IMR-90 (cell line): ENCODE data around the gene LCAT. TPM values are rescaled to one million over a fixed set of nuclear protein-coding genes. Genes with fewer than 3 reads are reported as not detected.

Experiments
- ATAC-seq: fragments of 200-7000 bp; cut with Tn5 transposase; 2 replicates; pipeline ENCODE4 v1.9.1; 2020; ENCODE audit warnings: low read depth, mild to moderate bottlenecking, moderate library complexity
- BruUV-seq: library from RNA; stranded (reverse); fragments of 400-500 nt; replicated peaks from 2 replicates; lab custom pipeline; 2021; lab: Mats Ljungman, UMichigan
- CTCF ChIA-PET: fragments of 300-600 bp; formaldehyde crosslinking; extraction: SDS; loops from one replicate; lab custom pipeline; 2021; ENCODE audit warnings: antibody characterized with exemption; lab: Yijun Ruan, JAX
- POLR2A ChIA-PET: fragments of 300-600 bp; sonication (Branson Sonifier 250); formaldehyde crosslinking; loops from one replicate; lab custom pipeline; 2022; ENCODE audit warnings: antibody characterized with exemption; ENCODE audit not compliant: unreplicated experiment; lab: Charles Lee
- DNase-seq: peaks from one replicate; pipeline ENCODE4 v3.0.0; 2013
- H2AFZ ChIP-seq: replicated peaks from 2 replicates; pipeline ENCODE3; 2013; ENCODE audit warnings: low read length, mild to moderate bottlenecking; ENCODE audit not compliant: poor library complexity
- H2AK5ac ChIP-seq: 2 replicates; pipeline ENCODE4 v1.6.1; 2013; ENCODE audit warnings: low read depth, low read length, inconsistent platforms
- H2AK9ac ChIP-seq: replicated peaks from 2 replicates; pipeline ENCODE3; 2013; ENCODE audit warnings: mild to moderate bottlenecking, low read depth, low read length, moderate library complexity; ENCODE audit not compliant: poor library complexity
- H2BK120ac ChIP-seq: 2 replicates; pipeline ENCODE4 v1.6.1; 2013; ENCODE audit warnings: low read depth, low read length, inconsistent platforms
- H2BK15ac ChIP-seq: 3 replicates; pipeline ENCODE4 v1.6.1; 2013; ENCODE audit warnings: low read depth, low read length, inconsistent platforms
- H2BK20ac ChIP-seq: 2 replicates; pipeline ENCODE4 v1.6.1; 2013; ENCODE audit warnings: low read depth, mild to moderate bottlenecking, inconsistent platforms, low read length, moderate library complexity
- H2BK5ac ChIP-seq: 2 replicates; pipeline ENCODE4 v1.6.1; 2013; ENCODE audit warnings: mild to moderate bottlenecking, low read depth, low read length, inconsistent platforms; ENCODE audit not compliant: poor library complexity, severe bottlenecking
- H3K14ac ChIP-seq: replicated peaks from 2 replicates; pipeline ENCODE4 v1.6.1; 2013; ENCODE audit warnings: low read depth, low read length, inconsistent platforms
- H3K18ac ChIP-seq: 2 replicates; pipeline ENCODE4 v1.6.1; 2013; ENCODE audit warnings: low read depth, low read length, control low read depth
- H3K23ac ChIP-seq: 2 replicates; pipeline ENCODE4 v1.6.1; 2013; ENCODE audit warnings: low read depth, low read length, inconsistent platforms
- H3K27ac ChIP-seq: 2 replicates; pipeline ENCODE4 v1.5.1; 2013; ENCODE audit warnings: mild to moderate bottlenecking, control low read depth, low read length; ENCODE audit not compliant: insufficient read depth
- H3K27me3 ChIP-seq: 2 replicates; pipeline ENCODE4 v1.6.1; 2013; ENCODE audit warnings: low read length; ENCODE audit not compliant: control insufficient read depth, insufficient read depth
- H3K36me3 ChIP-seq: 2 replicates; pipeline ENCODE4 v1.6.1; 2013; ENCODE audit warnings: low read length, mixed read lengths; ENCODE audit not compliant: control insufficient read depth, insufficient read depth
- H3K4ac ChIP-seq: 2 replicates; pipeline ENCODE4 v1.6.1; 2013; ENCODE audit warnings: low read depth, low read length, inconsistent platforms
- H3K4me1 ChIP-seq: 2 replicates; pipeline ENCODE4 v1.6.1; 2013; ENCODE audit warnings: low read length, mixed read lengths; ENCODE audit not compliant: control insufficient read depth, insufficient read depth
- H3K4me2 ChIP-seq: 2 replicates; pipeline ENCODE4 v1.6.1; 2013; ENCODE audit warnings: low read depth, mild to moderate bottlenecking, control low read depth, low read length, moderate library complexity
- H3K4me3 ChIP-seq: 2 replicates; pipeline ENCODE4 v1.5.1; 2013; ENCODE audit warnings: low read depth, mild to moderate bottlenecking, control low read depth, low read length, moderate library complexity; ENCODE audit not compliant: insufficient read depth
- H3K56ac ChIP-seq: 2 replicates; pipeline ENCODE4 v1.6.1; 2013; ENCODE audit warnings: low read length, inconsistent platforms; ENCODE audit not compliant: insufficient read depth; ENCODE audit errors: extremely low read depth
- H3K79me1 ChIP-seq, 2 experiments: 2 replicates each; pipeline ENCODE4 v1.6.1; 2013; ENCODE audit warnings: low read length in 2 of 2, inconsistent platforms in 1 of 2, low read depth in 1 of 2
- H3K9ac ChIP-seq: 2 replicates; pipeline ENCODE4 v1.6.1; 2013; ENCODE audit warnings: low read depth, low read length, control low read depth
- H3K9me1 ChIP-seq: 2 replicates; pipeline ENCODE4 v1.6.1; 2013; ENCODE audit warnings: low read length, inconsistent platforms; ENCODE audit not compliant: insufficient read depth
- H3K9me3 ChIP-seq: 2 replicates; pipeline ENCODE4 v1.6.1; 2013; ENCODE audit warnings: low read length; ENCODE audit not compliant: control insufficient read depth, insufficient read depth
- H4K20me1 ChIP-seq: 2 replicates; pipeline ENCODE4 v1.6.1; 2013; ENCODE audit warnings: low read length, inconsistent platforms; ENCODE audit not compliant: insufficient read depth
- H4K5ac ChIP-seq: 2 replicates; pipeline ENCODE4 v1.6.1; 2013; ENCODE audit warnings: mild to moderate bottlenecking, low read depth, low read length, control low read depth
- H4K8ac ChIP-seq, 2 experiments: 2 replicates each; pipeline ENCODE4 v1.6.1; 2013; ENCODE audit warnings: low read depth in 2 of 2, low read length in 2 of 2, control low read depth in 1 of 2, inconsistent platforms in 1 of 2
- H4K91ac ChIP-seq: 2 replicates; pipeline ENCODE4 v1.6.1; 2013; ENCODE audit warnings: low read depth, low read length, inconsistent platforms; ENCODE audit not compliant: insufficient read depth
- ELK1 ChIP-seq: fragments of 150-350 bp; IDR thresholded peaks from 2 replicates; pipeline ENCODE4 v1.6.1; 2016; ENCODE audit warnings: low read depth, mild to moderate bottlenecking, low read length, moderate library complexity, borderline replicate concordance
- MAZ ChIP-seq: IDR thresholded peaks from 2 replicates; pipeline ENCODE4 v1.6.1; 2012; ENCODE audit warnings: low read depth, mild to moderate bottlenecking, low read length, improper control_type of control experiment, moderate library complexity, borderline replicate concordance
- RFX5 ChIP-seq: IDR thresholded peaks from 2 replicates; pipeline ENCODE4 v1.8.0; 2012; ENCODE audit warnings: low read depth, mild to moderate bottlenecking, low read length, moderate library complexity
- SMC3 ChIP-seq: fragments of 150-350 bp; IDR thresholded peaks from 2 replicates; pipeline ENCODE4 v1.6.1; 2016; ENCODE audit warnings: low read depth, mild to moderate bottlenecking, antibody characterized with exemption, low read length, moderate library complexity
- WGBS, 2 experiments: methylation state at CpG; one replicate each; pipeline versions ENCODE4 v1.1.5 to v1.1.7; 2013; ENCODE audit warnings: missing lambda C conversion rate in 2 of 2; ENCODE audit not compliant: insufficient read length in 1 of 2; ENCODE audit errors: extremely low coverage in 2 of 2; 5-methylcytosine and 5-hydroxymethylcytosine counted together
- dilution Hi-C: fragments of 300-500 bp; cut with HindIII; formaldehyde crosslinking; loops from one replicate; pipeline ENCODE4 v1.14.3; 2018; ENCODE audit warnings: low sequenced_read_pairs; ENCODE audit not compliant: unreplicated experiment
- in situ Hi-C: fragments of 300-500 bp; cut with MboI; formaldehyde crosslinking; loops from 3 replicates; pipeline ENCODE4 v1.14.3; 2019; ENCODE audit warnings: low sequenced_read_pairs, inconsistent platforms, mixed read lengths
- intact Hi-C: fragments of 100-400 bp; cut with micrococcal nuclease; formaldehyde crosslinking; loops from 2 replicates; pipeline ENCODE4 v1.10.0; 2022
- polyA plus RNA-seq, 3 experiments: library from polyadenylated mRNA; depleted of rRNA; stranded (reverse); fragments of >200 nt; gene quantifications; 2 replicates each; pipeline ENCODE4 v1.2.3, GENCODE V29; 2012; ENCODE audit warnings: low replicate concordance in 1 of 3
- total RNA-seq: library from RNA; depleted of rRNA; stranded (reverse); fragments of >200 nt; gene quantifications from 2 replicates; pipeline ENCODE4 v1.2.3, GENCODE V29; 2012

Gene LCAT
- total and polyA plus RNA-seq, 2 of the 4 experiments (the other 2 are of a cell fraction) = 1.4 to 18.8 TPM

- TF ChIP-seq RFX5 = no peak
Observed at GRCh38 chr16:67953641-67954375, 9.9 kb upstream of the LCAT start (continued).

GRCh38 chr16:67951485-67951884 is 7.6 kb upstream of the LCAT start:
- Histone ChIP-seq H4K8ac (no peak overlapping the region), H2BK15ac (no peak overlapping the region), H3K9ac (no peak overlapping the region), H2BK120ac (no peak overlapping the region), H3K27me3 (no peaks in the 10 kb centered on the region), H3K18ac (no peak overlapping the region), H4K5ac (no peak overlapping the region), H4K91ac (no peak overlapping the region), H2BK5ac (no peak overlapping the region), H3K4me3 (no peak overlapping the region), H3K14ac (no peak overlapping the region), H3K56ac (no peak overlapping the region), H2AK9ac (no peak overlapping the region), H3K36me3 (peaks cover 83% of the 10 kb centered on the region), H2AK5ac (no peak overlapping the region), H3K9me3 (no peaks in the 10 kb centered on the region), H3K79me1 (peaks cover 29 to 79% of the 10 kb centered on the region in 2 experiments; a peak in 3 of 4 replicates), H3K4me1 (peaks cover 3% of the 10 kb centered on the region; the same call in 1 of the 2 replicates), H4K20me1 (peaks cover 53% of the 10 kb centered on the region), H2AFZ (no peak overlapping the region), H2BK20ac (no peak overlapping the region), H3K23ac (no peak overlapping the region), H3K27ac (no peak overlapping the region), H3K4ac (no peak overlapping the region), H3K9me1 (no peaks in the 10 kb centered on the region), H3K4me2 (no peak overlapping the region)
- intact Hi-C loops (no loop called here), dilution Hi-C loops (no loop called here), in situ Hi-C loops (no loop called here)
- DNase-seq (no peak), ATAC-seq (no peak; the same call in 1 of the 2 replicates)
- no TSS peak for BruUV-seq
- WGBS, 2 experiments = 52% methylated on average over 7 of the region's 12 CpGs; no CpG with 5 or more reads in 1 of the 2 experiments
- CTCF ChIA-PET = no interaction called here
- POLR2A ChIA-PET = no interaction called here
- TF ChIP-seq SMC3 (no peak), MAZ (no peak), ELK1 (no peak)
